ENCODE results near the gene PDS5B.
"Not testable (repeated sequence)": the region's sequence is repeated elsewhere in the genome, so short reads cannot be mapped to it uniquely, and the experiment has no call there.

The PDS5B gene

GRCh38 chr13:32728327-32728726 is 142.1 kb downstream of the PDS5B start:
- DNase-seq (ENCODE audit: low read depth) = no peak
- H3K4me3 ChIP-seq (ENCODE audit: control insufficient read depth, low read depth, low read length) = no peak overlapping the region
- no peak for TF ChIP-seq CTCF (IDR thresholded peaks at IDR 0.05; ENCODE audit: control insufficient read depth, insufficient read depth, low read depth, low read length, missing control alignments)

DNA sequence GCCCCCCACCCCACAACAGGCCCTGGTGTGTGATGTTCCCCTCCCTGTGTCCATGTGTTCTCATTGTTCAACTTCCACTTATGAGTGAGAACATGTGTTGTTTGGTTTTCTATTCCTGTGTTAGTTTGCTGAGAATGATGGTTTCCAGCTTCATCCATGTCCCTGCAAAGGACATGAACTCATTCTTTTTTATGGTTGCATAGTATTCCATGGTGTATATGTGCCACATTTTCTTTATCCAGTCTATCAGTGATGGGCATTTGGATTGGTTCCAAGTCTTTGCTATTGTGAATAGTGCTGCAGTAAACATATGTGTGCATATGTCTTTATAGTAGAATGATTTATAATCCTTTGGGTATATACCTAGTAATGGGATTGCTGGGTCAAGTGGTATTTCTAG is 142.8 kb downstream of the PDS5B start:
- not testable (repeated sequence) for DNase-seq (ENCODE audit: low read depth); H3K4me3 ChIP-seq (ENCODE audit: control insufficient read depth, low read depth, low read length)

- TF ChIP-seq CTCF (IDR thresholded peaks at IDR 0.05; ENCODE audit: control insufficient read depth, insufficient read depth, low read depth, low read length, missing control alignments) = no peak
- no peak for DNase-seq (ENCODE audit: low read depth)
- no peak overlapping the region for H3K4me3 ChIP-seq (ENCODE audit: control insufficient read depth, low read depth, low read length)
Measured at GRCh38 chr13:32731074-32731473, 144.8 kb downstream of the PDS5B start.

DNA sequence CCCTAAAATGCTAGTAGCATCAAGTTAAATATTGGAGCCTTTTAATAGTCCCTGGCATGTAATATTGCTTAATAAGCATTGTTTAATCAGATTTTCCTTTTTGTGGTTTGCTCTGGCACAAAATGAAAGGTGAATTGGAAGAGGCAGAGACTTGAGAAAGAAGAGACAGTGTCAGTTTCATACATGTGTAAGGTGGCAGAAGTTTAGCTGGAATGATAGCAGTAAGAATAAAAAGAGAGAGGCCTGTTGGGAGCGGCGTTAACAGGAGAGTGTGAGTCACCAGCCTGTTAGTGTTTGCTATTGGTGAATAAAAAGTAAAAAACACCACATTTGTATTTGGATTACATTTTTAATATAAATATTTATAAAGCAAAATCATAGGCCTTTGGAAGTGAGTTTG is 145.3 kb downstream of the PDS5B start:
- no peak for DNase-seq (ENCODE audit: low read depth)
- H3K4me3 ChIP-seq (ENCODE audit: control insufficient read depth, low read depth, low read length) = no peak overlapping the region
- no peak for TF ChIP-seq CTCF (IDR thresholded peaks at IDR 0.05; ENCODE audit: control insufficient read depth, insufficient read depth, low read depth, low read length, missing control alignments)

DNA sequence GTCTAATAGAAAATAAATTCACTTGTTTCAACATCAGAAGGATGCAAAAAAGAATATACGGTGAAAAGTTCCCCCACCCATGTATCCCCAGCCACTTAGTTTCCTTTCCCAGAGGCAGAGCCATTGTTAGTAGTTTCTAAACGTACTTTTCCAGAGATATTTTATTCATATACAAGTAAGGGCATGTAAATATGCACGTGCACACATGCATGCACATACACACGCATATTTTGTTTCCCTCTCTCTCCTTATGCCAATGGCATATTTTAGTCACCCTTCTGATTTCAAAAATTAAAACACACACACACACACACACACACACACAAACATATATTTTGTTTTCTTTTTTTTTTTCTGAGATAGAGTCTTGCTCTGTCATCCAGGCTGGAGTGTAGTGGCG is 147.4 kb downstream of the PDS5B start:
- TF ChIP-seq CTCF (IDR thresholded peaks at IDR 0.05; ENCODE audit: control insufficient read depth, insufficient read depth, low read depth, low read length, missing control alignments) = no peak
- no peak for DNase-seq (ENCODE audit: low read depth)
- H3K4me3 ChIP-seq (ENCODE audit: control insufficient read depth, low read depth, low read length) = no peak overlapping the region

- no peak for TF ChIP-seq CTCF (IDR thresholded peaks at IDR 0.05; ENCODE audit: control insufficient read depth, insufficient read depth, low read depth, low read length, missing control alignments)
- H3K4me3 ChIP-seq (ENCODE audit: control insufficient read depth, low read depth, low read length) = no peak overlapping the region
- peak; percentile 28 for DNase-seq (ENCODE audit: low read depth)
Measured at GRCh38 chr13:32734511-32734910, 148.3 kb downstream of the PDS5B start.

DNA sequence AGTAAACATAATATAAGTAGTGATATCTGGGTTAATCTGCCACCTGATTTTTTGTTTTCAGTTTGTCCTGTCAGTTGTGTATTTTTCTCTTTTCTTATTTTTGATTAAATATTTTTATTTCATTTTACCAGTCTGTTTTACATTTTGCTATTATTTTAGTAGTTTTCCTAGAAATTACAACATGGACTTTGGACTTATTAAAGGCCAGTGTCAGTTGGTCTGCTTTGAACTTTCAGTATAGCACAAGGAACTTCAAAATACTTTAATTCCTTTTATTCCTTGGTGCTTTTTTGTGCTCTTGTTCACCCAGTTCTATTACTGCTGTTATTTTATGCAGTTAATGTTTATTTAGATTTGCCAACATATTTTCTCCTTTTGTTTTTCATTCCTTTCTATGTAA is 149.6 kb downstream of the PDS5B start:
- no peak for DNase-seq (ENCODE audit: low read depth)
- H3K4me3 ChIP-seq (ENCODE audit: control insufficient read depth, low read depth, low read length) = no peak overlapping the region
- TF ChIP-seq CTCF (IDR thresholded peaks at IDR 0.05; ENCODE audit: control insufficient read depth, insufficient read depth, low read depth, low read length, missing control alignments) = no peak
